GM12801 (cell line): ENCODE measurements around the gene ABCC12.

Source experiments
- CTCF ChIP-seq: IDR thresholded peaks from one replicate; pipeline ENCODE4 v1.5.1; 2011; ENCODE audit warnings: control low read depth; ENCODE audit not compliant: insufficient read length; ENCODE audit errors: extremely low read depth

Gene ABCC12

GRCh38 chr16:48155926-48156789, at the start of gene ABCC12:
TSS of gene ABCC12 (minus strand) at chr16:48155993. CDS start at chr16:48146424, 9,569 bp downstream.
- no peak for TF ChIP-seq CTCF

GRCh38 chr16:48204825-48205151, 49.0 kb upstream of the ABCC12 start:
- no peak for TF ChIP-seq CTCF

- TF ChIP-seq CTCF: no peak
These were observed 48.4 kb upstream of the ABCC12 start for GRCh38 chr16:48203974-48204824.

GRCh38 chr16:48201515-48202201, 45.9 kb upstream of the ABCC12 start:
- no peak for TF ChIP-seq CTCF

- TF ChIP-seq CTCF: no peak
These were observed 41.5 kb upstream of the ABCC12 start for GRCh38 chr16:48197294-48197693.

- TF ChIP-seq CTCF: no peak
These were observed 39.2 kb upstream of the ABCC12 start for GRCh38 chr16:48194828-48195556.
